Endothelial cell of umbilical vein (primary cell): ENCODE measurements around the gene NAA11. TPM values are rescaled to one million over a fixed set of nuclear protein-coding genes. Genes with fewer than 3 reads are reported as not detected.

Experiments
- BruUV-seq: library from RNA; stranded (reverse); fragments of 400-500 nt; replicated peaks from 2 replicates; lab custom pipeline; 2021; lab: Mats Ljungman, UMichigan
- CTCF ChIA-PET: fragments of 300-600, 350-600 bp; sonication (Branson Sonifier 250); formaldehyde crosslinking; loops from one replicate; lab custom pipeline; 2021; ENCODE audit warnings: antibody characterized with exemption, inconsistent platforms; lab: Charles Lee
- POLR2A ChIA-PET: fragments of 300-600, 350-600 bp; sonication (Branson Sonifier 250); formaldehyde crosslinking; loops from one replicate; lab custom pipeline; 2021; ENCODE audit warnings: antibody characterized with exemption, inconsistent platforms; lab: Charles Lee
- DNase-seq: peaks from one replicate; pipeline ENCODE4 v3.0.0-alpha.2; 2011; ENCODE audit warnings: low read depth, low spot score
- FAIRE-seq: peaks from 2 replicates; lab custom pipeline; 2011; peaks lifted over from hg19 to GRCh38; lab: Jason Lieb, UNC
- H2AFZ ChIP-seq: 2 replicates; pipeline ENCODE4 v1.6.0; 2012; ENCODE audit warnings: low read depth, low read length, control low read depth, inconsistent platforms
- H3K27ac ChIP-seq: 2 replicates; pipeline ENCODE4 v1.5.1; 2011; ENCODE audit warnings: low read depth, mild to moderate bottlenecking, control low read depth, low read length, moderate library complexity; ENCODE audit not compliant: insufficient read depth
- H3K27me3 ChIP-seq, 2 experiments: 2 replicates each; pipeline versions ENCODE4 v1.6.0 to v1.6.1; 2011; ENCODE audit warnings: low read length in 2 of 2, mixed read lengths in 1 of 2; ENCODE audit not compliant: control insufficient read depth in 2 of 2, insufficient read depth in 2 of 2
- H3K36me3 ChIP-seq, 2 experiments: 2 replicates in 1 of 2; 3 replicates in 1 of 2; pipeline ENCODE4 v1.5.1; 2011; ENCODE audit warnings: low read length in 2 of 2, mild to moderate bottlenecking in 1 of 2, moderate library complexity in 1 of 2; ENCODE audit not compliant: control insufficient read depth in 2 of 2, insufficient read depth in 2 of 2; ENCODE audit errors: extremely low read depth in 1 of 2
- H3K4me1 ChIP-seq: 3 replicates; pipeline ENCODE4 v1.5.1; 2011; ENCODE audit warnings: mild to moderate bottlenecking, low read length; ENCODE audit not compliant: control insufficient read depth, insufficient read depth; ENCODE audit errors: extremely low read depth
- H3K4me2 ChIP-seq: 2 replicates; pipeline ENCODE4 v1.6.1; 2011; ENCODE audit warnings: low read length, control low read depth, mixed read lengths; ENCODE audit not compliant: insufficient read depth
- H3K4me3 ChIP-seq, 3 experiments: fragments of 200-600 bp in 1 of 3; sonication (generic), shearing (Covaris generic) in 1 of 3; replicated peaks in 1 of 3; 2 replicates each; pipeline ENCODE4 v1.5.1; 2011 to 2016; ENCODE audit warnings: control low read depth in 3 of 3, low read length in 3 of 3, mild to moderate bottlenecking in 2 of 3, inconsistent platforms in 1 of 3, low read depth in 1 of 3, moderate library complexity in 1 of 3; ENCODE audit not compliant: insufficient read depth in 1 of 3
- H3K79me2 ChIP-seq: 2 replicates; pipeline ENCODE4 v1.6.0; 2012; ENCODE audit warnings: low read length, inconsistent platforms; ENCODE audit not compliant: control insufficient read depth, insufficient read depth
- H3K9ac ChIP-seq: replicated peaks from 2 replicates; pipeline ENCODE3; 2011; ENCODE audit warnings: low read length, control low read depth; ENCODE audit not compliant: insufficient read depth; ENCODE audit errors: extremely low read depth
- H3K9me1 ChIP-seq: replicated peaks from 3 replicates; pipeline ENCODE4 v1.6.0; 2011; ENCODE audit warnings: mild to moderate bottlenecking, low read length; ENCODE audit not compliant: control insufficient read depth, insufficient read depth; ENCODE audit errors: extremely low read depth
- H3K9me3 ChIP-seq: replicated peaks from 2 replicates; pipeline ENCODE4 v1.5.1; 2012; ENCODE audit warnings: low read length, inconsistent platforms; ENCODE audit not compliant: control insufficient read depth, insufficient read depth
- H4K20me1 ChIP-seq: replicated peaks from 2 replicates; pipeline ENCODE3; 2011; ENCODE audit warnings: mild to moderate bottlenecking, low read length; ENCODE audit not compliant: control insufficient read depth, insufficient read depth; ENCODE audit errors: extremely low read depth
- EZH2 ChIP-seq: IDR thresholded peaks from 2 replicates; pipeline ENCODE4 v1.6.1; 2012; ENCODE audit warnings: borderline replicate concordance, low read depth, mild to moderate bottlenecking, moderate library complexity, low read length, inconsistent platforms; ENCODE audit not compliant: severe bottlenecking
- FOS ChIP-seq: IDR thresholded peaks from 2 replicates; pipeline ENCODE4 v1.6.1; 2011; ENCODE audit warnings: mild to moderate bottlenecking, low read length, moderate library complexity, borderline replicate concordance; ENCODE audit not compliant: insufficient read depth
- GATA2 ChIP-seq: IDR thresholded peaks from 2 replicates; pipeline ENCODE4 v1.7.0; 2011; ENCODE audit warnings: low read depth, mild to moderate bottlenecking, moderate library complexity, mixed read lengths, low read length; ENCODE audit not compliant: insufficient read length, insufficient read depth
- JUN ChIP-seq: IDR thresholded peaks from 2 replicates; pipeline ENCODE4 v1.6.1; 2011; ENCODE audit warnings: borderline replicate concordance, low read depth; ENCODE audit not compliant: insufficient read length, insufficient read depth
- MYC ChIP-seq: IDR thresholded peaks from one replicate; pipeline ENCODE4 v1.6.1; 2011; ENCODE audit warnings: mild to moderate bottlenecking, low read depth, low read length
- POLR2A ChIP-seq: IDR thresholded peaks from 2 replicates; pipeline ENCODE4 v1.6.1; 2012; ENCODE audit warnings: low read depth, mild to moderate bottlenecking, control low read depth, low read length
- POLR2AphosphoS5 ChIP-seq: IDR thresholded peaks from 2 replicates; pipeline ENCODE4 v1.6.1; 2012; ENCODE audit warnings: low read depth, mild to moderate bottlenecking, control low read depth, low read length, moderate library complexity; ENCODE audit not compliant: insufficient read depth
- dilution Hi-C: fragments of 300-500 bp; cut with MboI; formaldehyde crosslinking; loops from one replicate; pipeline ENCODE4 v1.15.0; 2019; ENCODE audit warnings: low sequenced_read_pairs; ENCODE audit not compliant: extremely low pct_ligation_motif_present
- intact Hi-C: fragments of 100-400 bp; cut with micrococcal nuclease; formaldehyde crosslinking; loops from one replicate; pipeline ENCODE4 v1.10.0; 2022
- polyA plus RNA-seq, 4 experiments: library from polyadenylated mRNA; depleted of rRNA in 3 of 4; stranded (reverse) in 3 of 4; unstranded in 1 of 4; fragments of >200 nt; gene quantifications; 2 replicates each; pipeline versions ENCODE4 v1.2.1 to v1.2.3, GENCODE V29; 2011 to 2012; ENCODE audit warnings: missing spikeins in 1 of 4
- total RNA-seq: library from RNA; stranded (reverse); gene quantifications from 2 replicates; pipeline ENCODE4 v1.2.3, GENCODE V29; 2021
- TF ChIP-seq, protein P1 (sequence below), 2 donors: IDR thresholded peaks; 1 replicate in 1 of 2; 2 replicates in 1 of 2; pipeline ENCODE4 v1.5.1; 2011; ENCODE audit warnings: low read length in 2 of 2, mild to moderate bottlenecking in 2 of 2, moderate library complexity in 2 of 2, control low read depth in 1 of 2, inconsistent platforms in 1 of 2, low read depth in 1 of 2; ENCODE audit not compliant: insufficient read depth in 1 of 2; ENCODE audit errors: extremely low read depth in 1 of 2
- TF ChIP-seq, protein P2 (sequence below): IDR thresholded peaks from 2 replicates; pipeline ENCODE4 v1.6.1; 2011; ENCODE audit not compliant: insufficient read depth, insufficient read length

NAA11 gene
- total and polyA plus RNA-seq, 2 donors (not counting 3 experiments of a cell fraction or from before 2014, with no cell fraction given): not detected

DNA sequence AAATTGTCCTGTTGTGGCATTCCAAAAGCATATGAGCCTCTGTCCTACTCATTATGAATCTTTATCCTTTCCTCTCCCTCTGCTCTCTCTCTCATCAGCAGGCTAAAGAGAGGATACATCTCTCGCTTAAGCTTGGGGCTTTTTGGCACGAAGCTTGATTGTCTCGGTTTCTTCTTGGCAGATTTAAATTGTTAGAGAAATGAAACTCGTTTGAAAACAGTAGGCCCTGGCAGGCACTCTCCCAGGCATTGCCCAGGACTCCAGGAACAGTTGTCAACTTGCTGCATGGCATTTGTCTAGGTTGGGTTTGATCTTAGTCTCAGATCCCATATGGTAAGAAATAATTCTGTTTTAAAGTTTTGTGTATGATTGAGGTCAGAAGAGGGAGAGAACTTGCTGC lies 35.5 kb downstream of the NAA11 start:
- Histone ChIP-seq H3K79me2 (no peaks in the 10 kb centered on the region), H3K4me3 (no peak overlapping the region), H3K9me3 (no peaks in the 10 kb centered on the region), H2AFZ (no peak overlapping the region), H4K20me1 (no peaks in the 10 kb centered on the region), H3K9me1 (no peaks in the 10 kb centered on the region), H3K4me2 (no peak overlapping the region), H3K4me1 (no peaks in the 10 kb centered on the region), H3K27ac (no peak overlapping the region), H3K9ac (no peak overlapping the region), H3K27me3 (no peaks in the 10 kb centered on the region), H3K36me3 (no peaks in the 10 kb centered on the region)
- DNase-seq (no peak), FAIRE-seq (no peak)
- dilution Hi-C loops (no loop called here), intact Hi-C loops (no loop called here)
- ChIA-PET CTCF (no interaction called here), POLR2A (no interaction called here)
- TF ChIP-seq FOS (no peak), EZH2 (no peak), GATA2 (no peak)
- TF ChIP-seq, protein P1, sequence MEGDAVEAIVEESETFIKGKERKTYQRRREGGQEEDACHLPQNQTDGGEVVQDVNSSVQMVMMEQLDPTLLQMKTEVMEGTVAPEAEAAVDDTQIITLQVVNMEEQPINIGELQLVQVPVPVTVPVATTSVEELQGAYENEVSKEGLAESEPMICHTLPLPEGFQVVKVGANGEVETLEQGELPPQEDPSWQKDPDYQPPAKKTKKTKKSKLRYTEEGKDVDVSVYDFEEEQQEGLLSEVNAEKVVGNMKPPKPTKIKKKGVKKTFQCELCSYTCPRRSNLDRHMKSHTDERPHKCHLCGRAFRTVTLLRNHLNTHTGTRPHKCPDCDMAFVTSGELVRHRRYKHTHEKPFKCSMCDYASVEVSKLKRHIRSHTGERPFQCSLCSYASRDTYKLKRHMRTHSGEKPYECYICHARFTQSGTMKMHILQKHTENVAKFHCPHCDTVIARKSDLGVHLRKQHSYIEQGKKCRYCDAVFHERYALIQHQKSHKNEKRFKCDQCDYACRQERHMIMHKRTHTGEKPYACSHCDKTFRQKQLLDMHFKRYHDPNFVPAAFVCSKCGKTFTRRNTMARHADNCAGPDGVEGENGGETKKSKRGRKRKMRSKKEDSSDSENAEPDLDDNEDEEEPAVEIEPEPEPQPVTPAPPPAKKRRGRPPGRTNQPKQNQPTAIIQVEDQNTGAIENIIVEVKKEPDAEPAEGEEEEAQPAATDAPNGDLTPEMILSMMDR (IDR thresholded peaks at IDR 0.05; ENCODE audit: extremely low read depth in 1 of 2, insufficient read depth in 1 of 2, low read depth in 1 of 2, low read length in 2 of 2): no peak
- BruUV-seq: no TSS peak

DNA sequence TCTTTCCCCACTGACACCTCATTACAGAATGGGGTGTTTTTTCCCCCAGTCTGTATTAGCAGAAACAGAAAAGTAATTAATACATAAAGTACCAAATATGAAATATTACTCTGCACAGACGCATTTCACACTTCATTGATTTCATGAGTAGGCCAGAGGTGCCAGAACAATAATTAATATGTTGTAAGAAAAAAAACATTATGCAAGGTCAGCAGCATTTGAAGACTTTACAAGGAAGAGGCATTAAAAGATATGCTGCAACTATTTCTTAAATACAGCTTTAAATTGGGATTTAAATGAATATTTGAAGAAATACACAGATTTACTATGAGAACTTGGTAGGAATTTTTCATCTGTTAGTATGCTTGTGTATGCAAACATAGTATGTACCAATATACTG lies 37.7 kb downstream of the NAA11 start:
- CTCF ChIA-PET: no interaction called here
- Histone ChIP-seq H3K36me3 (no peaks in the 10 kb centered on the region), H3K9me1 (no peaks in the 10 kb centered on the region), H4K20me1 (no peaks in the 10 kb centered on the region), H3K79me2 (no peaks in the 10 kb centered on the region), H3K4me3 (no peak overlapping the region), H3K9ac (no peak overlapping the region), H3K4me2 (no peak overlapping the region), H3K4me1 (no peaks in the 10 kb centered on the region), H3K9me3 (no peaks in the 10 kb centered on the region), H3K27me3 (no peaks in the 10 kb centered on the region), H3K27ac (no peak overlapping the region), H2AFZ (no peak overlapping the region)
- intact Hi-C loops (no loop called here), dilution Hi-C loops (no loop called here)
- BruUV-seq: no TSS peak
- TF ChIP-seq POLR2A (no peak), FOS (no peak), EZH2 (no peak), MYC (no peak), GATA2 (no peak), JUN (no peak), POLR2AphosphoS5 (no peak)
- TF ChIP-seq, protein P2, sequence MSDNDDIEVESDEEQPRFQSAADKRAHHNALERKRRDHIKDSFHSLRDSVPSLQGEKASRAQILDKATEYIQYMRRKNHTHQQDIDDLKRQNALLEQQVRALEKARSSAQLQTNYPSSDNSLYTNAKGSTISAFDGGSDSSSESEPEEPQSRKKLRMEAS: no peak
- TF ChIP-seq, protein P1 (IDR thresholded peaks at IDR 0.05; ENCODE audit: extremely low read depth in 1 of 2, insufficient read depth in 1 of 2, low read depth in 1 of 2, low read length in 2 of 2): no peak
- DNase-seq: no peak
- no peak for FAIRE-seq
- POLR2A ChIA-PET: no interaction called here
